Activated gamma-delta T cell (primary cell): ENCODE measurements around the gene CIB4.

Experiments
- DNase-seq: peaks from one replicate; lab custom pipeline; 2025; lab: John Stamatoyannopoulos, UW
- total RNA-seq, 2 donors: gene quantifications; one replicate each; lab custom pipeline; 2026; lab: John Stamatoyannopoulos, UW

The CIB4 gene
- total RNA-seq: 0 reads per million in 2 donors

GRCh38 chr2:26640781-26641564 is at the start of gene CIB4:
CIB4 (minus strand) TSS chr2:26641366; CDS start chr2:26641314, 52 bp downstream.
- DNase-seq: no peak

- DNase-seq: no peak
Measured at GRCh38 chr2:26687801-26688200, 46.6 kb upstream of the CIB4 start.

DNA sequence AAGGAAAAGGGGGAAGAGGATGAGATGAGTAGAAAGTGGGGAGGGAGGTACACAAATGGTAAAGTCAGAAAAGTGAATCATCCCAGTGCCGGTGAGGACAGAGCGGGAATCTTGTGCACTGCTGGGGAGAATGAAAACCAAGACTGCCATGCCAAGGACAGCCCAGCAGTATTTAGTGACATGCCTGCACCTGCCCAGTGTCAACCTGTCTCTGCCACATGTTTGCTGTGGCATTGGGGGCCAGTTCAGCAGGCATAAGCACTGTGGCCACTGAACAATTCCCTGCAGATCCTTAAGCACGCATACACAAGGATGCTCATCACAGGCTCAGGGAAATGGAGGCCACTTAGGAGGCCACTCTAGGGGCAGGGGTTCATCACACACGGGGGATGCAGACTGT is 46.2 kb upstream of the CIB4 start:
- no peak for DNase-seq

GRCh38 chr2:26685989-26686839 is 45.0 kb upstream of the CIB4 start:
- no peak for DNase-seq

- DNase-seq: no peak
Measured at GRCh38 chr2:26685341-26685740, 44.2 kb upstream of the CIB4 start.

DNA sequence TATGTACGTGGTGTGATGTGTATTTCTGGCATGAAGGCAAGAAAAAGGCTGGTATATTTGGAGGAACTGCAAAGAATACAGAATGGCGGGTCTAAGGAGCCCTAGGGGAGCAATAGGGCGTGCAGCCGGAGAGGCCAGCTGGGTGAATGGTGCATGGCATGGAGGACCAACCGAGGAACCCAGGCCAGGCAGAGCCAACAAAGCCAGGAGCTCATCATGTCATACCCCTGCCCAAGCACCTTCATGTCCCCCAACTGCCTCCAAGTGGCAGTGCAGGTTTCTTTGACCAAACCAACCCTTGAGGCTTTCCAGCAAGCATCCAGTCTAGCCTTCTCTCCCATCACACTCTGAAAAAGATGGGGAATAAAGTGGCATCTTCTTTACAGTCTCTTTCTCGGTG is 42.4 kb upstream of the CIB4 start:
- no peak for DNase-seq

- DNase-seq: no peak
Measured at GRCh38 chr2:26682155-26682554, 41.0 kb upstream of the CIB4 start.

GRCh38 chr2:26681656-26682055 is 40.5 kb upstream of the CIB4 start:
- no peak for DNase-seq

GRCh38 chr2:26679867-26680266 is 38.7 kb upstream of the CIB4 start:
- no peak for DNase-seq

DNA sequence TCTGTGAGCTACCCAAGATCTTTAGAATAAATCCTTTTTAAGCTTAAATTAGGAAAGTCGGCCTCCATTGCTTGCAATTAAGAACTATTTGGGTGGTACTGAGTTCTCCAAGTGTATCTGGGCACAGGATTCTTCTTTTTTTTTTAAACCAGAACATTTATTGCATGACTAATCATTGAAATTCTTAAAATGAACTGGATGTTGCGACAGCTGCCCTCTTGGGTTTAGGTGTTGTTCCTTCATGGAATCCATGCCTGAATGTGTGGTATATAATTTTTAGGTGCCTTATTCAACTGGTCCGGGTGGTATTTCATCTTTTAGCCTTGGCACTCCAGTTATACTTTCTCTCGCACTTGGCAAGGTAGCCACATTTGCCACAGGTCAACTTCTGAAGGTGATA is 36.9 kb upstream of the CIB4 start:
- DNase-seq: no peak

DNA sequence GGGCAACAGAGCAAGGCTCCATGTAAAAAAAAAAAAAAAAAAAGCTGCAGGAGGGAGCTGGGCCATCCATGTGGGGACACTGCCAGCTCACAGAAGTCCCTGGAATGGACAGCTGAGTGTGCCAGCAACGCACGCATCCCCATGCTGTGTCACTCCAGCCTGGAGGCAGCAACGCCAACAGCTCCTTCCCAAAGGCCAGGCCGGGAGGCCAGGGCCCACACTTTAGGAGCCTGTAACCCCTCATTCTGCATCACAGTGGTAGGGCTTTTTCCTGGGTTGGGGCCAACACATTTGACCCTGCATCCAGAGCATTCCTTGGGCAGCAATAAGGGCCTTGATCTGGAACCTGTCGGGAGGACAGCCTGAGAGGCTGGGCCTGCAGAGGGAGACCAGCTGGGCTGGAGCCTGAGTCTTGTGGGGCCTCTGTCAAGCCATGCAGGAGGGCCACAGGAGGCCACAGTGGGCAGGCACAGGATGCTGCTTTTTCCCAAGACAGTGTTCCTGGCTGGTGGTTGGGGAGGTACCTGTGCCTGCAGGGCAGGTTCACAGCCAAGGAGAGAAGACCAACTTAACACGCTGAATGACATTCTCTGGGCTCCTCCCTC is 34.6 kb upstream of the CIB4 start:
- no peak for DNase-seq

- DNase-seq: no peak
Measured at GRCh38 chr2:26674771-26675170, 33.6 kb upstream of the CIB4 start.

- no peak for DNase-seq
Measured at GRCh38 chr2:26674002-26674751, 33.0 kb upstream of the CIB4 start.

DNA sequence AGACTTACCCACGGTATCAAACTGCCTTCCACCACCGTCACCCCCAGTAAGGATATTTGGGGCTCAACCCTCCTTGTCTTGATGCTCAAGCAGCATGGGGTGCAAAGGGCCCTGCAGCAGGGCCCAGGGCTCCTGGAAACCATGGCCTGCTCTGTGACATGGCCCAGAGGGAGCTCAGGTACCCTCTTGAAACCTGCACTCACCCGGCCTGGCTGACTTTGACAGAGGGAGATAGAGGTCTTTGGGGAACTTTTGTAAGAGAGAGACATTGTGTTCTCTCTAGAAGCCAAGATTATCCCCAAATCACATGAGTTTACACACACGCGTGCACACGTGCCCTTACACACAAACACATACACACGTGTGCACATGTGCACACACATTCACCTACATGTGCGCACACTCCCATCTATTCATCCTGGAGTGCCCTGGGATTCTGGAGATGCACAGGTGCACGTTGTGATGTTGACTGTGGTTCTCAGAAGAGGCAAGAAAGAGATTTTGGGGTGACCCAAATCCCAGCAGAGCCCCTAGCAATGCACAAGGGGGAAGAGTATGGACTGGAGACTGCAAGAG is 31.7 kb upstream of the CIB4 start:
- DNase-seq: no peak

DNA sequence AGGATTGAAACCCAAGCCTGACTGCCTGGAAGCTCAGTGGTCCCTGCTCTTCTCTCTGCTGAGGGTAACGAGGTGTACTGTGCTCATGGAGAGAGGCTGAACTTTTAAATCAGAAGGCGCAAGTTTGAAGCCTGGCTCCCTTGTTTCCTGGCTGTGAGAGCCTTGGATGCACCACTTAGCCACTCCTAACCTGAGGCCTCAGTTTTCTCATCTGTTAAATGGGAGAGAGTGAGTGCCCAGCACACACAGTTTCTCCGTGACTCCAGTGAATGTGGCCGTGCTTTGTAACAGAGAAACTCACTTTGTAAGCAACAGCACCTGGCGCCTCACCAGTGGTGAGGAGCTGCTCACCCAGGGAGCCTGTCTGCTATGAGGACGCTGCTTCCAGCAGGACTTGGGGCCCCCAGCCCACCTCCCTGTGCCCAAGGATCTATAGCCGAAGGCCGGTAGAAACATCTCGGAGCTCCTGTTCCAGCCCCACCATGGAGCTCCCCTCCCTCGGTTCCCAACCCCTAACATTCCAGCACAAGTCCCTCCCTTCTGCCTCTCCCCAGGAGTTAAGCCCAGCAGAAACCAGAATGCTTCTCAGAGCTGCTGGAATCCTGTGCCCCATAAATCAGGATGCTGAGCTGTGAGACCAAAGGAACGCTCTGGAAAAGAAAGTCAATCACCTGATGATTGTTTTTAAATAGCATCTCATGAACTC is 31.1 kb upstream of the CIB4 start:
- DNase-seq: no peak

- DNase-seq: no peak
Measured at GRCh38 chr2:26671691-26672090, 30.5 kb upstream of the CIB4 start.

- DNase-seq: no peak
Measured at GRCh38 chr2:26670931-26671460, 29.8 kb upstream of the CIB4 start.

DNA sequence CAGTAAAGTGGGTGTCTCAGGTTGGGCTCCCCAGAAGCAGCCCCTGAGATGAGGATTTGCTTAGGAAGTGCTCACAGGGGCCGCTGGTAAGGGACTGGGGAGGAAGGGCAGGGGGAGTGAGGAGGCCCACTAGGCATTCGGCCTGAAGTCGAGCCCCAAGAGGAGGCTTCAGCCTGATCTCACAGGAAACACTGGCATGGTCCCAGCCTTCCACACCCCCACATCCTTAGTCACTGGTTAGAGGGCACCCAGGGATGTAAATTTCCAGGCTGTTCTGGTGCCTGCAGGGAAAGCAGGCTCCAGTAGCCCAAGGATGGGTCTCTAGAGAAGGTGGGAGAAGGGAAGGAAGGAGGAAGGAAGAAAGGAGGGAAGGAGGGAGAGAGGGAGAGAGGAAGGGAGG is 29.0 kb upstream of the CIB4 start:
- no peak for DNase-seq

DNA sequence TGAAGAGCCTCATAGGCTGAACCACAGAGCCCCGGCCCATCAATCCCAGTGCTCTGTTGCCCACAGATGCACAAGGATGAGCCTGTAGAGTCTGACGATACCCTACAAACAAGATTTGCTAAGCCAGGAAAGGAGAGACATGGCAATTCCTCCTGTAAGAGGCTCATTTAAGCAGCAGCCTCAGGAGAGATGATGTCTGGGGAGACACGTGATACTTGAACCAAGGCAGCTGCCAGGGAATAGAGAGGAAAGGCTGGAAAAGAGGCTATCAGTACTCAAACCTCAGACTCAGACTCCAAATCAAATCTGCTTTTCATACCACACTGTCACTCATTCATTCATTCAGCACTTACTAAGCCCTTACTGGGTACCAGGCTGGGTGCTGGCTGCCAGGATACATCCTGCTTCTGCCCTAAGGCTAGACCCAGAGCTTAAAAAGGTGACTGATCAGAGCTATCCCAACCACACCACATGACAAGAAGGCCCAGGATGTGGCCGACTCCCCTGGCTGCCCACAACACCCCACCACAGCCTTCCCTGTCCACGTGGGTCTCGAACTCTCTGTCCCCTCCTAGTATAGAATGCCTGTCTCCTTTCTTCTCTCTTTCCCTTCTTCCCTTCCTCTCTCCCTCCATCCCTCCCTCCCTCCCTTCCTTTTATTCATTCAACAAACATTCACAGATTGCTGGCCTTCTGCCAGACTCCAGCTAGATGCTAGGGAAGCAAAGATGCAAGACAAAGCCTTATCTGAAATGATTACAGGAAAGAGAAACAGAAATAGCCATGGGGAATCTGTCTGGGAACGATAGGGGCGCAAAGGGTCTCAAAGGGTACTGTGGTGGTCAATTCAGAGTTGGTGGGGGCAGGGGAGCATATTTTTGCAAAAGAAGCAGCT is 27.9 kb upstream of the CIB4 start:
- DNase-seq: no peak

DNA sequence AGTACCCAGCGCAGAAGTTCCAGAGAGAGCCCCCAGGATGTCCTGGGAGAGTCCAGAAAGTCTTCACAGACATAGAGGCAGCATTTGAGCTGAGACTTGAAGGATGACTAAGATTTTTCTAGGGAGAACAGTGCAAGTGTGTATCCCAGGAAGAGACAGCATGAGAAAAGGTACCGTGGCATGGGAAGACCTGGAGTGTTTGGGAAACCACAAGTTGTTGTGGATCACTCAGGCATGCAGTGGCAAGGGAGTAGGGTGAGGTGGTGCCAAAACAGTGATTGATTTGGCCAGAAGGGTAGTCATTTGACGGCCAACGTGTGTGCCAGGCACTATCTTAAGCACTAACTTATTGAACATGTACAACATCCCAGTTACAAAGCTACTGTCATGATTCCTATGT is 26.9 kb upstream of the CIB4 start:
- no peak for DNase-seq
